Brain microvascular endothelial cell (primary cell): ENCODE measurements around the gene USP6NL.
A peak's percentile ranks its signal among the peaks of the same experiment; 100 is the strongest.

ENCODE experiments used
- DNase-seq: peaks from one replicate; pipeline ENCODE4 v3.0.0-alpha.2; 2020
- H3K27ac ChIP-seq: fragments of 250-450 bp; sonication (Bioruptor Pico); 2 replicates; pipeline ENCODE4 v1.5.1; 2020; ENCODE audit warnings: mild to moderate bottlenecking, moderate library complexity
- H3K27me3 ChIP-seq: fragments of 250-450 bp; sonication (Bioruptor Pico); replicated peaks from 2 replicates; pipeline ENCODE4 v1.5.1; 2020; ENCODE audit warnings: mild to moderate bottlenecking
- H3K36me3 ChIP-seq: fragments of 250-450 bp; sonication (Bioruptor Pico); replicated peaks from 2 replicates; pipeline ENCODE4 v1.5.1; 2020; ENCODE audit warnings: mild to moderate bottlenecking
- H3K4me3 ChIP-seq: 2 replicates; pipeline ENCODE4 v1.5.1; 2011; ENCODE audit warnings: low read depth, mild to moderate bottlenecking, control low read depth, low read length, moderate library complexity
- in situ Hi-C: cut with HindIII; loops from 2 replicates; pipeline ENCODE4 v1.10.0; 2017; ENCODE audit warnings: low sequenced_read_pairs, low pct_ligation_motif_present
- TF ChIP-seq, protein P1 (sequence below): IDR thresholded peaks from 2 replicates; pipeline ENCODE4 v1.5.1; 2011; ENCODE audit warnings: low read depth, mild to moderate bottlenecking, moderate library complexity, low read length, control low read depth, inconsistent platforms; ENCODE audit errors: missing control alignments

USP6NL gene

DNA sequence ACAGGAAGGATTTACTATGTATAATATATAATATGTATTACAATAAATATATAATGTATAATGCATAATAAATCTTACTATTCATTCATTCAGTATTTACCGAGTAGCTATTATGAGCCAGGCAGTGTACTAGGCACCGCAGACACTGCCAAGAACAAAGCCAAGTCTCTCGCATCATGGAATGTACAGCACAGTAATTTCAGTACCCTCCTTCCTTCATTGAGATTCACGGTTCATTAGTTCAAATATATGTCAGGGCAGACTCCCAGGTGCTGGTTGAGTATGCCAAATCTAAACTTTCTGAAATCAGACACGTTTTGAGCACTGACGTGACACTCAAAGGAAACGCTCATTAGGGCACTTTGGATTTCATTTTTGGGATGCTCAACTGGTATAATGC lies 9.1 kb downstream of the USP6NL start:
- Histone ChIP-seq H3K27me3 (no peaks in the 10 kb centered on the region), H3K36me3 (no peaks in the 10 kb centered on the region), H3K27ac (no peak overlapping the region), H3K4me3 (no peak overlapping the region)
- TF ChIP-seq, protein P1, sequence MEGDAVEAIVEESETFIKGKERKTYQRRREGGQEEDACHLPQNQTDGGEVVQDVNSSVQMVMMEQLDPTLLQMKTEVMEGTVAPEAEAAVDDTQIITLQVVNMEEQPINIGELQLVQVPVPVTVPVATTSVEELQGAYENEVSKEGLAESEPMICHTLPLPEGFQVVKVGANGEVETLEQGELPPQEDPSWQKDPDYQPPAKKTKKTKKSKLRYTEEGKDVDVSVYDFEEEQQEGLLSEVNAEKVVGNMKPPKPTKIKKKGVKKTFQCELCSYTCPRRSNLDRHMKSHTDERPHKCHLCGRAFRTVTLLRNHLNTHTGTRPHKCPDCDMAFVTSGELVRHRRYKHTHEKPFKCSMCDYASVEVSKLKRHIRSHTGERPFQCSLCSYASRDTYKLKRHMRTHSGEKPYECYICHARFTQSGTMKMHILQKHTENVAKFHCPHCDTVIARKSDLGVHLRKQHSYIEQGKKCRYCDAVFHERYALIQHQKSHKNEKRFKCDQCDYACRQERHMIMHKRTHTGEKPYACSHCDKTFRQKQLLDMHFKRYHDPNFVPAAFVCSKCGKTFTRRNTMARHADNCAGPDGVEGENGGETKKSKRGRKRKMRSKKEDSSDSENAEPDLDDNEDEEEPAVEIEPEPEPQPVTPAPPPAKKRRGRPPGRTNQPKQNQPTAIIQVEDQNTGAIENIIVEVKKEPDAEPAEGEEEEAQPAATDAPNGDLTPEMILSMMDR, result no peak
- DNase-seq, result no peak
- in situ Hi-C loops, result no loop called here

DNA sequence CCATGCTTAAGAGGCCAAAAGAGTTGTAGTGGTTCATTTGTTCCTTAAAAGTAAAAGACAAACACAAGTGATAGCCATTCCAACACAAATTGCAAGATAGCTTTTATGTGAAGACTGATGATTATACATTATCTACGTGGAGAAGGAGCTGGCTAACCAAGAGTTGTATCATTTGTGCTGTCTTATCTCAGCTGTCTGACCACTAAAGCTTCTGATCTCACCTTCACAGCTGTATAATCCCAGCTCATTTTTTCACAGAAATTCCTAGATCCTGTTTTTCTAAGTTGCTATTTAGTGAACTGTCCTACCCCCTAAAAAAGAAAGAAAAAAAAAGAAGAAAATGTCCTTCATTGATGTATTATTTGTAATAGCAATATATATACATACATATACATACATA lies 9.8 kb downstream of the USP6NL start:
- TF ChIP-seq, protein P1, result no peak
- H3K4me3 ChIP-seq, result no peak overlapping the region
- in situ Hi-C loops, result no loop called here
- H3K27ac ChIP-seq, result no peak overlapping the region
- DNase-seq, result no peak
- no peaks in the 10 kb centered on the region for H3K36me3 ChIP-seq
- no peaks in the 10 kb centered on the region for H3K27me3 ChIP-seq

DNA sequence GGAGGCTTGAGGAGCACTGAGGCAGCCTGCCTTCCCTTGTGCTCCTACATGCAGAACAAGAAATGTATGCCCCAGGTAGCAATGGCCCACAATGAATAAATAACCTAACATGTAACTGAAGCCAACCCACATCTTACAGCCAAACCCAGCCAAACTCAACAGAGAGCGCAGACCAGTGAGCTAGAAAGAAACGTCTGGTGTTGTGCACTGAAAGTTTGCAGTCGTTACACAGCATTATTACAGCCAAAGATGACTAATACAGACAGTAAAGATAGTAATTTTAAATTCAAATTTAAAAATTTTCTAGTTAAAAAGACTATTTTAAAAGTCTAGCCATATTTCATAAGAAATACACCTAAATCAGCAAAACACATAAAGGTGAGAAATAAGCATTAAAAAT lies 11.2 kb downstream of the USP6NL start:
- H3K4me3 ChIP-seq, result no peak overlapping the region
- H3K27me3 ChIP-seq, result no peaks in the 10 kb centered on the region
- DNase-seq, result no peak
- H3K27ac ChIP-seq, result no peak overlapping the region
- no peaks in the 10 kb centered on the region for H3K36me3 ChIP-seq
- TF ChIP-seq, protein P1, result no peak
- in situ Hi-C loops, result no loop called here

DNA sequence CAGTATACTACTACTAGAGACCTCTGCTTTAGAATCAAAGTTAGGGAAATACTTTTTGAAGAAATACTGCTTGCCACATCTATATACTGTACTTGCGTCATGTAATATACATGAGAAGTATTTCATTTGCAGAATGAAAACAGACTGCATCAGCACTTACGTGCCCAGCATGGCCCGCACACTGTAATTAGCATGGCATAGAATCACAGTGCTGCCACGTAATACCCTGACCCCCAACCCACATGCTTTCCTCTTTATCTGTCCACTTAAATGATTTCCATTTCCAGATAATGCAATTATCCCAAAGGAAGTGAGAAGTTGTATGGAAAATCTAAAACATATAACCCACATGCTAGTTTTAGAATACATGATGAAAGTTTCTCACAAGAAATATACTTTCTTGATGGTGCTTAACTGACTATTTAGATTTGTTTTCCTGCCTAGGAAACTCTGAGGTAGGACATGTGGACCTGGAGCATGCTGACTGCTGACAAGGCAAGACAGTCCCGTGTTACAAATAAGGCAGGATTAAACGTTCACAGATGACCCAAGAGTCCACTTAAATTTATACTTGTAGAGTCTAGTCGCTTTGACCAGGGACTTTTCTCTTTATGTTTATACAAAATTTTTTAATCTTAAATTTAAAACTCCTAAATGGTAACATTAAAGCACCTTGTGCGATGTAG lies 12.6 kb downstream of the USP6NL start:
- TF ChIP-seq, protein P1, result no peak
- no peak for DNase-seq
- H3K36me3 ChIP-seq, result no peaks in the 10 kb centered on the region
- H3K27me3 ChIP-seq, result no peaks in the 10 kb centered on the region
- H3K4me3 ChIP-seq, result no peak overlapping the region
- in situ Hi-C loops, result no loop called here
- no peak overlapping the region for H3K27ac ChIP-seq

DNA sequence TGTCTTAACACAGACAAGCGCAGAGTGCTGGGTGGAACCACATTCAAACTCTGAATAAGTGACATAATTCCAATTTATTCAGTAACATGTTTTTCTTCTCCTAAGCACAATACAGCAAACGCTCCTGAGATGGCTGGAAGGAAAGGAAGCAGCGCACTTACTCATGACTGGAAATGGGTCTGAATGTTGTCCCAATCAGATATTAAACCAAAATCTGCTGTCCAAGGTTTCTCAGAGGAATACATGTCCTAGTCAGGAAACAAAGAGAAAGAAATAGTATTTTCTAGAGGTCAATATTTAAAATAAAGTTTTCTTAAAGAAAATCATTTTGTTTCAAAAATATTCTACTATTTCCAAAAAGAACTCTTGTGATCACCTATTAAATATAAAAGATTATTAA lies 14.0 kb downstream of the USP6NL start:
- Histone ChIP-seq H3K27me3 (no peaks in the 10 kb centered on the region), H3K27ac (no peak overlapping the region), H3K36me3 (no peaks in the 10 kb centered on the region), H3K4me3 (no peak overlapping the region)
- TF ChIP-seq, protein P1, result no peak
- no peak for DNase-seq
- in situ Hi-C loops, result no loop called here

DNA sequence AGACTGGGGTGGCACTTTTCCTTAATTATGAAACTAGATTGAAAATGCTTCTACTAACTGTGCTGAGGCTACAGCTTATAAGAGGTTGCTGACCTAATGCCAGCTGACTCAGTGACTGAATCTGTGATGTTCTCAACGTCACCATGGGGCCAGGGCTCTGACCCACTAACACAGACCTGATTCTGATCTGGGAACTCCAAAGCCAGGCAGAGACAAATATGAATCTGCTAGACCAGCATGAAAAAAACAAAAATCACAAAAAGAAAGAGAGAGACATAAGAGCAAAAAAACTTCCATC lies 16.1 kb downstream of the USP6NL start:
- H3K27ac ChIP-seq, result no peak overlapping the region
- no peaks in the 10 kb centered on the region for H3K27me3 ChIP-seq
- TF ChIP-seq, protein P1, result no peak
- H3K4me3 ChIP-seq, result no peak overlapping the region
- in situ Hi-C loops, result no loop called here
- H3K36me3 ChIP-seq, result no peaks in the 10 kb centered on the region
- DNase-seq, result peak; percentile 73
